ENCODE measurements around the gene KIF5B. TPM values are rescaled to one million over a fixed set of nuclear protein-coding genes. Genes with fewer than 3 reads are reported as not detected.
"Not testable (repeated sequence)": the region's sequence is repeated elsewhere in the genome, so short reads cannot be mapped to it uniquely, and the experiment has no call there.

KIF5B gene
- total and polyA plus RNA-seq, 12 donors, result 30.1 to 205 (median 155) TPM

DNA sequence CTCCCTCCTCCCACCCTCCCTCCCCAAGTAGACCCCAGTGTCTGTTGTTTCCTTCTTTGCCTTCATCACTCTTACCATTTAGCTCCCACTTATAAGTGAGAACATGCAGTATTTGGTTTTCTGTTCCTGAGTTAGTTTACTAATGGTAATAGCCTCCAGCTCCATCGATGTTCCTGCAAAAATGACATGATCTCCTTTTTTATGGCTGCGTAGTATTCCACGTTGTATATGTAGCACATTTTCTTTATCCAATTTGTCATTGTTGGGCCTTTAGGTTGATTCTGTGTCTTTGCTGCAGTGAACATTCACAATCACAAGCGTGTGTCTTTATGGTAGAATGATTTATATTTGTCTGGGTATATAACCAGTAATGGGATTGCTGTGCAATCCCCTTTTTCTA is 75.8 kb downstream of the KIF5B start:
- TF ChIP-seq, protein P1, sequence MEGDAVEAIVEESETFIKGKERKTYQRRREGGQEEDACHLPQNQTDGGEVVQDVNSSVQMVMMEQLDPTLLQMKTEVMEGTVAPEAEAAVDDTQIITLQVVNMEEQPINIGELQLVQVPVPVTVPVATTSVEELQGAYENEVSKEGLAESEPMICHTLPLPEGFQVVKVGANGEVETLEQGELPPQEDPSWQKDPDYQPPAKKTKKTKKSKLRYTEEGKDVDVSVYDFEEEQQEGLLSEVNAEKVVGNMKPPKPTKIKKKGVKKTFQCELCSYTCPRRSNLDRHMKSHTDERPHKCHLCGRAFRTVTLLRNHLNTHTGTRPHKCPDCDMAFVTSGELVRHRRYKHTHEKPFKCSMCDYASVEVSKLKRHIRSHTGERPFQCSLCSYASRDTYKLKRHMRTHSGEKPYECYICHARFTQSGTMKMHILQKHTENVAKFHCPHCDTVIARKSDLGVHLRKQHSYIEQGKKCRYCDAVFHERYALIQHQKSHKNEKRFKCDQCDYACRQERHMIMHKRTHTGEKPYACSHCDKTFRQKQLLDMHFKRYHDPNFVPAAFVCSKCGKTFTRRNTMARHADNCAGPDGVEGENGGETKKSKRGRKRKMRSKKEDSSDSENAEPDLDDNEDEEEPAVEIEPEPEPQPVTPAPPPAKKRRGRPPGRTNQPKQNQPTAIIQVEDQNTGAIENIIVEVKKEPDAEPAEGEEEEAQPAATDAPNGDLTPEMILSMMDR (IDR thresholded peaks at IDR 0.05), result no peak
- no peak overlapping the region for H3K4me3 ChIP-seq
- H3K36me3 ChIP-seq, result no peaks in the 10 kb centered on the region
- H3K27me3 ChIP-seq, result peaks cover 0 to 8% (median 0%) of the 10 kb centered on the region in 7 donors
- DNase-seq, result no peak
- H3K27ac ChIP-seq, result no peak overlapping the region
- intact Hi-C loops (cut with DNase I), result no loop called here
- H3K4me1 ChIP-seq, result peaks cover 0 to 22% (median 0%) of the 10 kb centered on the region in 9 donors
- WGBS, 2 donors, result 96 to 97% methylated on average over 4 of the region's 4 CpGs
- H3K9me3 ChIP-seq, result peaks cover 0 to 4% (median 0%) of the 10 kb centered on the region in 11 donors
- no peak for ATAC-seq

DNA sequence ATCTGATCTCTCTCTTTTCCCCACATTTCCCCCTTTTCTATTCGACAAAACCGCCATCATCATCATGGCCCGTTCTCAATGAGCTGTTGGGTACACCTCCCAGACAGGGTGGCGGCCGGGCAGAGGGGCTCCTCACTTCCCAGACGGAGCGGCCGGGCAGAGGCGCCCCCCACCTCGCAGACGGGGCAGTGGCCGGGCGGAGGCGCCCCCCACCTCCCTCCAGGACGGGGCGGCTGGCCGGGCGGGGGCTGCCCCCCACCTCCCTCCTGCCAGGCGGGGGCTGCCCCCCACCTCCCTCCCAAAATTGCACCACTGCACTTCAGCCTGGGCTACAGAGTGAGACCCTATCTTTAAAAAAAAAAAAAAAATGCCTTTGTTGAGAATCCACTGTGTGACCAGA is 77.2 kb downstream of the KIF5B start:
- H3K36me3 ChIP-seq; H3K27ac ChIP-seq; H3K4me3 ChIP-seq; ATAC-seq; H3K9me3 ChIP-seq; intact Hi-C loops (cut with DNase I); DNase-seq: not testable (repeated sequence)
- peaks cover 0 to 25% (median 0%) of the 10 kb centered on the region in 9 donors for H3K4me1 ChIP-seq
- peaks cover 0 to 13% (median 0%) of the 10 kb centered on the region in 7 donors for H3K27me3 ChIP-seq
- 98% methylated on average over 16 of the region's 19 CpGs for WGBS, 2 donors

DNA sequence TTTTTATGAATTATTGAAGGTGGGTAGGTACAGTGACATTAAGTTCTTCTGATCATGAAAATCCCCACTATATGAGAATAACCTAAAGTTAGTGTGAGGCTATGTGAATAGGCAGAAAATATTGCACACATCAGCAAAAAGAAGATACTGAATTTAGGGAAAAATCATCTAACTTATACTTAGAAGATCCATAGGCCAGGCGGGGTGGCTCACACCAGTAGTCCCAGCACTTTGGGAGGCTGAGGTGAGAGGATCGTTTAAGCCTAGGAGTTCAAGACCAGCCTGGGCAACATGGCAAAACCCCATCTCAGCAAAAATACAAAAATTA is 78.1 kb downstream of the KIF5B start:
- ATAC-seq (no peak), DNase-seq (no peak)
- H3K4me1 ChIP-seq, result peaks cover 0 to 25% (median 0%) of the 10 kb centered on the region in 9 donors
- no peaks in the 10 kb centered on the region for H3K36me3 ChIP-seq
- 68 to 73% methylated on average over 2 of the region's 2 CpGs for WGBS, 2 donors
- no peak overlapping the region for H3K4me3 ChIP-seq
- peaks cover 0 to 4% (median 0%) of the 10 kb centered on the region in 11 donors for H3K9me3 ChIP-seq
- TF ChIP-seq, protein P1 (IDR thresholded peaks at IDR 0.05), result no peak
- intact Hi-C loops (cut with DNase I), result no loop called here
- H3K27me3 ChIP-seq, result peaks cover 0 to 13% (median 0%) of the 10 kb centered on the region in 7 donors
- H3K27ac ChIP-seq, result peak overlapping the region in 1 of 10 donors; percentile 68

DNA sequence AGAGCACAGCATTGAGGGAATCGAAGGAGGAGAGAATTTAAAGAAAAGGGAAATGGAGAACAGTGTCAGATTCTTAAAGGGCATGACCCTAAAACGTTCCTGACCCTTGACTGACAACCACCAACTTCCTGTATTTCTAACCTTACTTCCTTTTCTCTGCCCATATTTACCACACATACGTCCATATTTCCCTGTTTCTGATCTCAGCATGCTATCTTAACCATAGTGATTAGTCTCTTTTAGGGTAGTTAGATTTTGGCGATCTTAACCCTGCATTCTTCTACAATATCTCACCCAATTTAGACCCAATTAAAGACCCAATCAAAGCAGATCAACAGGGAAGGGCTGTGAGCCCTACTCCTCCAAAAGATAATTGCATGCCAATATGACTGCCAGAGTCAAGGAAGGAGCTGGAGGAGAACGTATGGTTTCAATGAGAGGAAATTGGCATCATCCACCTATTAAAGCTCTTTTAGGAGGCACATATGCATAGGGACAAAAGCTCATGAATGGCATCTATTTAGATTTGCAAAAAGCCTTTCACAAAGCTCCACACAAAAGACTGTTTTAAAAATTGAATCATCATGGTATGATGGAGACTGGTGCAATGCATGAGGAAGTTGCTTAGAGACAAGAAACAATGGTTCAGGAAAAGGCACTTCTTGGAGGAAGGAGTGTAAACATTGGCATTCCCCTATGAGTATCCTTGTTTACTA is 78.6 kb downstream of the KIF5B start:
- H3K4me1 ChIP-seq, result peaks cover 0 to 27% (median 0%) of the 10 kb centered on the region in 9 donors
- H3K4me3 ChIP-seq, result no peak overlapping the region
- H3K9me3 ChIP-seq, result peaks cover 0 to 4% (median 0%) of the 10 kb centered on the region in 11 donors
- TF ChIP-seq, protein P1 (IDR thresholded peaks at IDR 0.05), result no peak
- peaks cover 0 to 13% (median 0%) of the 10 kb centered on the region in 7 donors for H3K27me3 ChIP-seq
- DNase-seq (no peak), ATAC-seq (peak in 6 of 8 donors; percentile 22 to 75 (median 52))
- 56 to 69% methylated on average over 5 of the region's 5 CpGs for WGBS, 2 donors
- intact Hi-C loops (cut with DNase I), result no loop called here
- no peaks in the 10 kb centered on the region for H3K36me3 ChIP-seq
- H3K27ac ChIP-seq, result peak overlapping the region in 1 of 10 donors; percentile 68

DNA sequence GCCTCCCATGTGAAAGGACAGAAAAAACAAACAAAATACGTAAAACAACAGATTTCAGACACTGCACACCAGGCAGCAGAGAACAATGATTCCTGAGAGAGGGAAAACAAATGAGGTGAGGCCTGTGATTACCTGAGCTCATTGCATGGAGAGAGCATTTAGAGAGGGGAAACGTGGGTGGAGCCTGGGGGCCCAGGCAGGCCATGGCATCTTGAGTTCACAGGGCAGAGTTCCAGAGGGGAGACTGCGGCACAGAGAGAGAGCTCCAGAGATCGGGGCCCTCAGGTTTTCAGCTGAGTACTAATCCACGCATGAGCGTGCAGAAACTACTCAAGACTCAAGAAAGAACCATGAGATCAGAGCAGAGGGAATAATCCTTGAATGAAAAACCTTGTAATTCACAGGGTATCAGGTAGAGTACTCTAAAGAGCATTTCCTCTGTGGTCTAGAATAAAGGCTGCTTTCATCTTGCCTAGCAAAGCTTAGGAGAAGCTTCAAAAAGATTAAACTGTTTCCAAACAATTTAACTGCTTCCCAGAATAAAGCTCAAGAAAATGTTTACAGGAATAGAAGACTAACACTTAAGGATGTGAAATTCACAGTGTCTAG is 81.0 kb downstream of the KIF5B start:
- 90 to 94% methylated on average over 6 of the region's 6 CpGs for WGBS, 2 donors
- no peak overlapping the region for H3K27ac ChIP-seq
- H3K36me3 ChIP-seq, result no peaks in the 10 kb centered on the region
- H3K4me1 ChIP-seq, result peaks cover 0 to 31% (median 0%) of the 10 kb centered on the region in 9 donors
- H3K27me3 ChIP-seq, result peaks cover 0 to 7% (median 0%) of the 10 kb centered on the region in 7 donors
- ATAC-seq (no peak), DNase-seq (no peak)
- intact Hi-C loops (cut with DNase I), result no loop called here
- no peaks in the 10 kb centered on the region for H3K9me3 ChIP-seq
- no peak overlapping the region for H3K4me3 ChIP-seq
- TF ChIP-seq, protein P1 (IDR thresholded peaks at IDR 0.05), result no peak
